Fibroblast of villous mesenchyme (primary cell): ENCODE measurements around the gene CHD5. TPM values are rescaled to one million over a fixed set of nuclear protein-coding genes. Genes with fewer than 3 reads are reported as not detected.

Experiments used
- DNase-seq: peaks from one replicate; pipeline ENCODE4 v3.0.0-alpha.2; 2010; ENCODE audit warnings: low read depth
- H3K4me3 ChIP-seq: 2 replicates; pipeline ENCODE4 v1.5.1; 2011; ENCODE audit warnings: low read depth, mild to moderate bottlenecking, low read length
- total RNA-seq: library from RNA; depleted of rRNA; stranded (reverse); fragments of >200 nt; gene quantifications from 2 replicates; pipeline ENCODE4 v1.2.3, GENCODE V29; 2012
- TF ChIP-seq, protein P1 (sequence below): IDR thresholded peaks from 2 replicates; pipeline ENCODE4 v1.5.1; 2012; ENCODE audit warnings: low read depth, mild to moderate bottlenecking, low read length; ENCODE audit not compliant: insufficient read depth

Gene CHD5
- total RNA-seq, 1 donor = under 0.01 TPM

DNA sequence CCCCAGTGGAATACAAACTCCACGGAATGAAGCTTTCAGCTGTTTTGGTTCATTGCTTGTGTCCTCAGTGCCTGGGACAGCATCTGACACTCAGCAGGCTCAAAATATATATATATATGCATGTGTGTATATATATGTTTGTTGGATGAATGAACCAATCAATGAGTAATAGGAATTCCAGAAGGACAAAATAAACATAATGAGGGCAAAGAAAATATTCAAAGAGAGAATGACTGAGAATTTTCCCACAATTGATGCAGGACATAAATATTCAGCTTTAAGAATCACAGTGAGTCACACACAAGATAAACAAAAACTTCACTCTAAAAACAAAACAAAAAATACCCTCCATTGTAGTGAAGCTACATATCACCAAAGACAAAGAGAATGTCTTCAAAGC is 64.0 kb downstream of the CHD5 start:
- DNase-seq = peak; percentile 28
- TF ChIP-seq, protein P1, sequence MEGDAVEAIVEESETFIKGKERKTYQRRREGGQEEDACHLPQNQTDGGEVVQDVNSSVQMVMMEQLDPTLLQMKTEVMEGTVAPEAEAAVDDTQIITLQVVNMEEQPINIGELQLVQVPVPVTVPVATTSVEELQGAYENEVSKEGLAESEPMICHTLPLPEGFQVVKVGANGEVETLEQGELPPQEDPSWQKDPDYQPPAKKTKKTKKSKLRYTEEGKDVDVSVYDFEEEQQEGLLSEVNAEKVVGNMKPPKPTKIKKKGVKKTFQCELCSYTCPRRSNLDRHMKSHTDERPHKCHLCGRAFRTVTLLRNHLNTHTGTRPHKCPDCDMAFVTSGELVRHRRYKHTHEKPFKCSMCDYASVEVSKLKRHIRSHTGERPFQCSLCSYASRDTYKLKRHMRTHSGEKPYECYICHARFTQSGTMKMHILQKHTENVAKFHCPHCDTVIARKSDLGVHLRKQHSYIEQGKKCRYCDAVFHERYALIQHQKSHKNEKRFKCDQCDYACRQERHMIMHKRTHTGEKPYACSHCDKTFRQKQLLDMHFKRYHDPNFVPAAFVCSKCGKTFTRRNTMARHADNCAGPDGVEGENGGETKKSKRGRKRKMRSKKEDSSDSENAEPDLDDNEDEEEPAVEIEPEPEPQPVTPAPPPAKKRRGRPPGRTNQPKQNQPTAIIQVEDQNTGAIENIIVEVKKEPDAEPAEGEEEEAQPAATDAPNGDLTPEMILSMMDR = no peak
- H3K4me3 ChIP-seq = no peak overlapping the region

DNA sequence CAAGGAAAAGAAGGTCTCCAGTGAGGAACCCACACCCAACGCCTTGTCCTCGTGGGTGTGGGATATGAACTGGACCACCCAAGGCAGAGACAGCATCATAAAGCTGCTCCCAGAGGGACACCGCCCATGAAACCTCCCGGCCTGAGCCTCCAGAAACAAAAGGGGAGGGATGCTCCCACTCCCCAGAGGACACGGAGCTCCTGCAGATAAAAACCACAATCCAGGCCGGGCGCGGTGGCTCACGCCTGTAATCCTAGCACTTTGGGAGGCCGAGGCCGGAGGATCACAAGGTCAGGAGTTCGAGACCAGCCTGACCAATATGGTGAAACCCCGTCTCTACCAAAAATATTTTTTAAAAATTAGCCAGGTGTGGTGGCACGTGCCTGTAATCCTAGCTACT is 66.4 kb downstream of the CHD5 start:
- TF ChIP-seq, protein P1 = no peak

DNA sequence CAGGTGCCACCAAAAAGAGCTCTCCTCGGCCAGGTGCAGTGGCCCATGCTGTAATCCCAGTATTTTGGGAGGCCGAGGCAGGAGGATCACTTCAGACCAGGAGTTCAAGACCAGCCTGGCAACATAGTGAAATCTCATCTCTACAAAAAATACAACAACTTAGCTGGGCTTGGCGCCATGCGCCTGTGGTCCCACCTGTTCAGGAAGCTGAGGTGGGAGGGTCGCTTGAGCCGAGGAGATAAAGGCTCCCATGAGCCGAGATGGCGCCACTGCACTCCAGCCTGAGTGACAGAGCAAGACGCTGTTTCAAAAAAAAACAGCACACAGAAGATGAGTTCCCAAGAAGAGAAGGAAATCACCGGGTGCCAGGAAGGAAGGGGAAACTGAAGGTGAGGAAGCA is 67.0 kb downstream of the CHD5 start:
- no peak overlapping the region for H3K4me3 ChIP-seq
- TF ChIP-seq, protein P1 = no peak
- no peak for DNase-seq

More for the DNA sequence above, 66.4 kb downstream of the CHD5 start:
- H3K4me3 ChIP-seq = no peak overlapping the region
- DNase-seq = no peak

DNA sequence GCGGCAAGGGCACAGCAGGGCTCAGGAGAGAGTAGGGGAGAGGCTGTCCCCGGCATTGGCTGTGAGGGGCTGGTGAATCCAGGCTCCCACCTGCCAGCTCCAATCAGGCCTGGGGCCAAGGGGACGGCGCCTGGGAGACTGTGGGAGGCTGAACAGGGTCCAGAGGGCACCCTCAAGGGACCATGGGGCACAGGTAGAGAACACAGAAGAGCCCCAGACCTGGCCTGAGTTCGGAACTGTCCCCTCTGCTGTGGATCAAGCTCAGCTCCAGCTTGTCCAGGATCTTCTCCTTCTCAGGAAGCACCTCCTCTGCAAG is 67.5 kb downstream of the CHD5 start:
- DNase-seq = no peak
- H3K4me3 ChIP-seq = no peak overlapping the region
- TF ChIP-seq, protein P1 = no peak

DNA sequence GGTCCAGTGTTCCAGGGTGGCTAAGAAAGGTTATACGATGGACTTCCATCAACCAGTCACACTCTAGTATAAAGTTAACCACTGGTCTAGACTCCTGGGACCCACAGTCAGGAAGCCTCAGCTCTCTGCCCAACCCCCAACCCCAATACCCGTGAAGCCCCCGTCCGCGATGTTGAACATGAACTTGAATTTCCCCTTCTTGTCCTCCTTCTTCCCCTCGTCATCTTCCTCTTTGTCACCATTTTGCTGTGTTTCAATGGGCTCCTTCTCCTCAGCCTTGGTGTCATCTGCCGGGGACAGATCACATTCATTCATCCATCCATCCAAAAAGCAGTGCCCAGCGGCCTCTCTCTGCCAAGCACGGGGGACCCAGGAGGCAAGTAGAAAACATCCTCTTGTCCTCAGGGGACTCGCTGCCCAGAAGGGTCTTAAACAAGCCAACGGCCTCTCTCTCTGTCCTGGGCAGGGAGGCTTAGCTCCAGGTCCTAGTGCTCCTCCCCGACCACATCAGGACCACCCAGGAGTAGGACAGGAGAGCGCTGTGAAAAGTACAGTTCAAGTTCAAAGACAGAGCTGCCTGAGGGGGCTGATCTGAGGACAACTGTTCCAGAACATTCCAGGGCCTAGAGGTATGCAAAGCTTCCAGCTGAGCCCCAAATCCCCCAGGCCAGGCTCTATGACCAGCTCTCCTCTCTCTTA is 68.0 kb downstream of the CHD5 start:
- DNase-seq = no peak
- TF ChIP-seq, protein P1 = no peak
- H3K4me3 ChIP-seq = no peak overlapping the region

DNA sequence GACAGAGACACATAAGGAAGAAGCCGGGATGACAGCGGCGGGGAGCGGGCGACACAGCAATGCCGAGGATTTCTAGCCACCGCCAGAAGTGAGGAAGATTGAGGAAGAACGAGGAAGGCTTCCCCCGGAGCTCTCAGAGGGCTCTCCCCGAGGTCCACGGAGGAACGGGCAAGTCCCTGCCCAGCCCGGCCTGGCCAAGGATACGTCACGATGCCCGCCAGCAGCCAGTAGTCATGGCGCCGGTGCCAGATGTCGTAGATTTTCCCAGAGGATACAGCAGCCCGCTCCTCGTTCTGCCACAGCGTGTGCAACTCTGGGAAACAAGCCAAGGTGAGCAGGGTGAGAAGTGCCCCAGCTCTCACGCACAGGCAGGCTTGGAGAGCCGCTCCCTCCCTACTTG is 68.5 kb downstream of the CHD5 start:
- TF ChIP-seq, protein P1 = no peak
- DNase-seq = no peak
- no peak overlapping the region for H3K4me3 ChIP-seq

DNA sequence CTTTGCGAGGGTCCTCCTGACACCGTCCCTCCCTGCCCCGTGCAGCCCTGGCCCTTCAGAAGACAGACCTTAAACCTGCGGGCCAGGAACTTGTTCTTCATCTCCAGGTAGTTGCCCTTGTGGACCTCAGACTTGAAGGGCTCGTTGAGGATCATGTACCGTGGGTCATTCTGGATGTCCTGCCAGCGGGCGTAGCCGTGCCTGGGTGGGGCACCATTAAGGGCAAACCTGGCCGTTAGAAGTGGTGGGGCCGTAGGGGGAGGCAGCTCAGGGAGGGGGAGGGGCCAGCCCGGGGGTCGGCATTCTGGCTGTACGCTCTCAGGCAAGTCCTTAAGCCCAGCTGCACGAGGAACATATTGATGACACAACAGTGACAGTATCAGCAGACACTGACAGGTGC is 69.8 kb downstream of the CHD5 start:
- no peak for DNase-seq
- TF ChIP-seq, protein P1 = no peak
- H3K4me3 ChIP-seq = no peak overlapping the region
